ENCODE measurements around the gene TLE2.

DNA sequence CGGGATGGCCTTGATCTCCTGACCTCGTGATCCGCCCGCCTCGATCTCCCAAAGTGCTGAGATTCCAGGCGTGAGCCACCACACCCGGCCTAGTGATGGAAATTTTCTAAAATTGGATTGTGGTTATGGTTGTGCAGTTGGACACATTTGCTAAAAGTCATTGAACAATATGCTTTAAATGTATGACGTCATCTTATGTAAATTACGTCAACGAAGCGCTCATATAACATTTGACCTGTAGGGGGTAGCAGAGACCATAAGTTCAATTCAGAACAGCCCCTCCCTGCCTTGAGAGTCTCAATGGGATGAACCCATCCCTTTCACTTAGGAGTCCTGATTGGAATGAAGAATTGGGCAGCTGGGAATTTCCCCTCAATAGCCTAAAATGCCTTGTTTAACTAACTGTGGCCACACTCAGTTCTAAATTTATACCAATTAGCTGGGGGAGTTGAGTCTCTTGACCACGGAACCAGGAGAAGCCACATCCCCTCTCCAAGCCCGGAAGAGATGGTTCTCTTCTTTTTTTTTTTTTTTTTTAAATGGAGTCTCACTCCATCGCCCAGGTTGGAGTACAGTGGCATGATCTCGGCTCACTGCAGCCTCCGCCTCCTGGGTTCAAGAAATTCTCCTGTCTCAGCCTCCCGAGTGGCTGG lies 66.9 kb downstream of the TLE2 start:
- TF ChIP-seq, protein P1, sequence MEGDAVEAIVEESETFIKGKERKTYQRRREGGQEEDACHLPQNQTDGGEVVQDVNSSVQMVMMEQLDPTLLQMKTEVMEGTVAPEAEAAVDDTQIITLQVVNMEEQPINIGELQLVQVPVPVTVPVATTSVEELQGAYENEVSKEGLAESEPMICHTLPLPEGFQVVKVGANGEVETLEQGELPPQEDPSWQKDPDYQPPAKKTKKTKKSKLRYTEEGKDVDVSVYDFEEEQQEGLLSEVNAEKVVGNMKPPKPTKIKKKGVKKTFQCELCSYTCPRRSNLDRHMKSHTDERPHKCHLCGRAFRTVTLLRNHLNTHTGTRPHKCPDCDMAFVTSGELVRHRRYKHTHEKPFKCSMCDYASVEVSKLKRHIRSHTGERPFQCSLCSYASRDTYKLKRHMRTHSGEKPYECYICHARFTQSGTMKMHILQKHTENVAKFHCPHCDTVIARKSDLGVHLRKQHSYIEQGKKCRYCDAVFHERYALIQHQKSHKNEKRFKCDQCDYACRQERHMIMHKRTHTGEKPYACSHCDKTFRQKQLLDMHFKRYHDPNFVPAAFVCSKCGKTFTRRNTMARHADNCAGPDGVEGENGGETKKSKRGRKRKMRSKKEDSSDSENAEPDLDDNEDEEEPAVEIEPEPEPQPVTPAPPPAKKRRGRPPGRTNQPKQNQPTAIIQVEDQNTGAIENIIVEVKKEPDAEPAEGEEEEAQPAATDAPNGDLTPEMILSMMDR (IDR thresholded peaks at IDR 0.05 in 8 of 11, conservative IDR thresholded peaks at IDR 0.05 in 3 of 11): peak; percentile 63 to 95 (median 77)
- TF ChIP-seq POLR2A (IDR thresholded peaks at IDR 0.05): no peak

Measured in spleen (tissue), 7 donors.